HG03095 (cell line): ENCODE data around the gene CFAP47.
"Not testable (repeated sequence)": the region's sequence is repeated elsewhere in the genome, so short reads cannot be mapped to it uniquely, and the experiment has no call there.

Experiments used
- ATAC-seq: cut with Tn5 transposase; IDR thresholded peaks from one replicate; pipeline ENCODE4 v1.9.1; 2021; ENCODE audit warnings: moderate library complexity; ENCODE audit not compliant: unreplicated experiment

CFAP47 gene

GRCh38 chrX:36234840-36235528 lies 315.4 kb downstream of the CFAP47 start:
- ATAC-seq = not testable (repeated sequence)

- no peak for ATAC-seq
Measured at GRCh38 chrX:36241397-36241796, 321.9 kb downstream of the CFAP47 start.

DNA sequence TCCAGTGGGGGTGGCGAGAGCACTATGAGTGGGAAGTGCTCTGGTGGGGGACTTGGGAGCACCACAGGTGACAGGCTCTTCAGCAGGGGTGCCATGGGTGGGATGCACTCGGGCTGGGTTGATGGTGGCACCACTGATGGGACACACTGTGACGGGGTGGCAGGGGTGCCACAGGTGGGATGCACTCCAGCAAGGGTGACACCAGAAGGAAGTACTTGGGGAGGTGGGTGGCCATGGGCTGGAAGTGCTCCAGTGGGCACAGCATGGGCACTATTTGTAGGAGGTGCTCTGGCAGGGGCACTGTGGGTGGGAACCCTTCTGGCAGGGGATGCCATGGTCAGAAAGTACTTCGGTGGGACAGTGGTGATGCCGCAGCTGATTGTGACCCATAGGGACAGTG lies 346.6 kb downstream of the CFAP47 start:
- no peak for ATAC-seq

DNA sequence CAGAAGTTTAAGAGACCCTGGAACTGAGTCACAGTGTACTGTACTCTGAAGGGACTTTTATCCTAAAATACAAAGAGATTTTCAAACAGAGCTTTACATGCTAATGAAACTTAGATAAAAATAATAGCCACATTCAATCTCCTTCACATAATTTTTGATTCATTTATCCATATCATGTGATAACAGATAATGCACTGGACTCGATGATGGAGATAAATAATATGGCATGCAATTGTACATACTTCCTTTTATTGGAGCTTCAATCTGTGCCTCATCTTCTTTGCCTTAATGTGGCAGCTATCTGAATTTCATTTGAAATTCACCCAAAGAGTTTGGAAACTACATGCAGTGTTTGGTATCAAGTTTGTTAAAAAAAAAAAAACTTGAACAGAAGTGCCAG lies 390.6 kb downstream of the CFAP47 start:
- ATAC-seq = no peak

- no peak for ATAC-seq
Measured at GRCh38 chrX:36314303-36314702, 394.8 kb downstream of the CFAP47 start.

DNA sequence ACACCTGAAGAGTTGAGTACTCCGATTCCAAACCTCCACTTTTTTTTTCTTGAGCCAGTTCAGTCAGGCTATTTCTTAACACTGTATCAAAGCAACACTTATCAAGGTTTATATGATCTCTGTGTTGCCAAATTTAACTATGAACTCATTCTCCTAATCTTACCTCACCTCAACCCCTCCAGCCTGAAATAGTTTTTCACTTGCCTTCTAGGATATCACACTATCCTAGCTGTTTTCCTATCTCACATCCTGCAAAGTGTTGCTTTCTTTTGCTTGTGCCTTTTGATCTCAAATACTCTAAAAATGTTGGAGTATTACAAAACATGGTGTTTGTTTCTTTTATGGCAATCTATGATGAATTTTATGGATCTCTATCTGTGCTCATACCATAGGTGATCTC lies 415.0 kb downstream of the CFAP47 start:
- ATAC-seq = no peak

DNA sequence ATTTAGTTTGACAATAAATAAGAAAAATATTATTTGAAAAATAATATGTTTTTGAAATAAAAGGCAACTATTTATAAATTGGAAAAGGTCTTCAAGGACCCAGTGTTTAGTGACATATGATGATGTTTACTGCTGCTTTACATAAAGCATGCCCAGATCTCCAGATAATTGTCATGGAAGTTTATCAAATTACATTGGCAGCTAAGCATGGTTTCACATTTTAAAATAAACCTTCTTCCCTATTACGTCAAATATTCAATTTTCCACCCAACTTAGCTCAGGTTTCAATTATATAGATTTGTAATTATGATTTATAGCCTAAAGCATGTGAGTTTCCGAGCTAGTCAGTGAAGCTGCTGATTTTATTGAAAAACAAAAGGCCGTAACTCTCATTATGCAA lies 417.2 kb downstream of the CFAP47 start:
- ATAC-seq = no peak

- ATAC-seq = no peak
Measured at GRCh38 chrX:36344301-36344700, 424.8 kb downstream of the CFAP47 start.

GRCh38 chrX:36348509-36348908 lies 429.0 kb downstream of the CFAP47 start:
- no peak for ATAC-seq

DNA sequence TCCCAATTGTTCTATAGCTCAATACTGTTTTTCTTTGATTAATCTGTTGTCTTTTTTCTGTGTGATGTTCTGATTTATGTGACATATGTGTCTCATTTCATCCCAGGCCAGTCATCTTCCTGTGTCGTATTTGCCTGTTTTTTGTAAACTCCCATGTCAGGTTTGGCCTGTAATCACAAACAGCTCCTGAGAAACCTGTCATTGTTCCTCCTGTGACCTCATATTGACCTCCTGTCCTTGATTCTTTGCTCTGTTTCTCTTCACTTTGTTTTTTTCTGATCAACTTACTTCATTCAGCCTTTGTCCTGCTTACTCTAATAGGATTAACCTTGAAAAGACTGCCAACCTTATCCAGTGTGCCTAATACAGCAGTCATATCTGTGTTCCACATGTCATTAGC lies 438.3 kb downstream of the CFAP47 start:
- ATAC-seq = no peak

- no peak for ATAC-seq
Measured at GRCh38 chrX:36364262-36364661, 444.7 kb downstream of the CFAP47 start.

- no peak for ATAC-seq
Measured at GRCh38 chrX:36383495-36383894, 464.0 kb downstream of the CFAP47 start.

- ATAC-seq = no peak
Measured at GRCh38 chrX:36388901-36389300, 469.4 kb downstream of the CFAP47 start.

DNA sequence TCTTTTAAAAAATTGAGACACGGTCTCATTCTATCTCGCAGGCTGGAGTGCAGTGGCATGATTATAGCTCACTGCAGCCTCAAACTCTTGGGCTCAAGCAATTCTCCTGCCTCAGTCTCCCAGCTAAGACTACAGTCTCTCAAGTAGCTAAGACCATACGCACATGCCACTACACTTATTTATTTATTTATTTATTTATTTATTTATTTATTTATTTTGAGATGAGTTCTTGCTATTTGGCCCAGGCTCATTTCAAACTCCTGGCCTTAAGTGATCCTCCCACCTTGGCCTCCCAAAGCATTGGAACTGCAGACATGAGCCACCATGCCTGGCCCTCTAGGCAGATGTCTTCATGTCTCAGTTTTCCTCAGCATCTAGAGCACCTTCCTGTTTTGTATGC lies 482.2 kb downstream of the CFAP47 start:
- ATAC-seq = no peak

GRCh38 chrX:36407836-36408235 lies 488.3 kb downstream of the CFAP47 start:
- ATAC-seq = no peak

- ATAC-seq = no peak
Measured at GRCh38 chrX:36414056-36414455, 494.5 kb downstream of the CFAP47 start.

- no peak for ATAC-seq
Measured at GRCh38 chrX:36422368-36422767, 502.8 kb downstream of the CFAP47 start.

DNA sequence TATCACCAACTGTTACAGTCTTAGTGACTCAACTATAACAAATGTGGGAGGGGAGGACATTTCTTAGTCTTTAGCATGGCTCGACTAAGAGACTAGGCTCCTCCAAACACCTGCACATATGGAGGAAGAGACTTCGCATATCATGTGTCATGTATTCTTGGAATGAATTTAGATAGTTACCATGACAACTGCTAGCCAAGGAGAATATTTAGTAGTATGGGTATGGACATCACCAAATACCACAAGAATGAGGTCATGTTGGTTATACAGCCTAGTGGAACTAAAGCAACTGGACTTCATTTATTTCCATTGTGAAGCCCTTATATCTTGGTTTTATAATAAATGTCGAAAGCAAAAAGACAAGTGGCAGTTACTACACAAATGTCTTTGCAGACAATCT lies 512.3 kb downstream of the CFAP47 start:
- ATAC-seq = no peak

GRCh38 chrX:36434522-36434921 lies 515.0 kb downstream of the CFAP47 start:
- ATAC-seq = no peak
